Esophagus squamous epithelium (tissue), 4 donors: Measurements from ENCODE around the gene SAA1.

ENCODE experiments used
- POLR2A ChIP-seq, 4 donors: fragments of 450-650 bp; IDR thresholded peaks; one replicate each; pipeline ENCODE4 v1.6.1; 2017; ENCODE audit warnings: antibody characterized with exemption in 4 of 4, mild to moderate bottlenecking in 4 of 4, moderate library complexity in 3 of 4
- TF ChIP-seq, protein P1 (sequence below), 6 experiments: fragments of 450-650 bp in 4 of 6; fragments of 200-600 bp in 2 of 6; sonication (generic) in 2 of 6; IDR thresholded peaks; one replicate each; pipeline ENCODE4 v1.5.1; 2016 to 2019; ENCODE audit warnings: antibody characterized with exemption in 6 of 6, mild to moderate bottlenecking in 4 of 6, moderate library complexity in 4 of 6

DNA sequence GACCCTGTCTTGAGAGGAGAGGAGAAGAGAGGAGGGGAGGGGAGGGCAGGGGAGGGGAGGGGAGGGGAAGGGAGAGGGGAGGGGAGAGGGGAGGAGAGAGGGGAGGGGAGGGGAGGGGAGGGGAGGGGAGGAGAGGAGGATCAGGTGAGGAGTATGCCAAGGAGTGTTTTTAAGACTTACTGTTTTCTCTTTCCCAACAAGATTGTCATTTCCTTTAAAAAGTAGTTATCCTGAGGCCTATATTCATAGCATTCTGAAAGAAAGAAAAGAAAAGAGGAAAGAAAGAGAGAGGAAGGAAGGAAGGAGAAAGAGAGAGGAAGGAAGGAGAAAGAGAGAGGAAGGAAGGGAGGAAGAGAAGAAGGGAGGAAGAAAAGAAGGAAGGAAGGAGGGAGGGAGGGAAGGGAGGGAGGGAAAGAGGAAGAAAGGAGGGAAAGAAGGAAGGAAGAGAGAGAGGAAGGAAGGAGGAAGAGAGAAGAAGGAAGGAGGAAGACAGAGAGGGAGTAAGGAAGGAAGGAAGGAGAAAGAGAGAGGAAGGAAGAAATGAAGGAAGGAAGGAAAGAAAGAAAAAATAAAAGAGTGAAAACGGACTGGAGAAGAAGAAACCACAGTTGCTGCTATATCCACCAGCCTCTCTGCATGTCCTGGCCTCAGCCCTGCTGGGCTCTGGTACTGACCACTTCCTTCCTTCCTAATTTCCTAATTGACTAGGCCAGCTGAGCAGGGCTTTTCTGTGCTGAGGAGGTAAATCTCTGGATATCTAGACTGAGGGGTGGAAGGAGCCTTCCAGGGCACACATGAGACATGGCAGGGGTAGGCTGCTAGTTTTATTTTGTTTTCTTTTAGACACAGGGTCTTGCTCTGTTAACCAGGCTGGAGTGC is 1.1 kb upstream of the SAA1 start:
- TF ChIP-seq, protein P1, sequence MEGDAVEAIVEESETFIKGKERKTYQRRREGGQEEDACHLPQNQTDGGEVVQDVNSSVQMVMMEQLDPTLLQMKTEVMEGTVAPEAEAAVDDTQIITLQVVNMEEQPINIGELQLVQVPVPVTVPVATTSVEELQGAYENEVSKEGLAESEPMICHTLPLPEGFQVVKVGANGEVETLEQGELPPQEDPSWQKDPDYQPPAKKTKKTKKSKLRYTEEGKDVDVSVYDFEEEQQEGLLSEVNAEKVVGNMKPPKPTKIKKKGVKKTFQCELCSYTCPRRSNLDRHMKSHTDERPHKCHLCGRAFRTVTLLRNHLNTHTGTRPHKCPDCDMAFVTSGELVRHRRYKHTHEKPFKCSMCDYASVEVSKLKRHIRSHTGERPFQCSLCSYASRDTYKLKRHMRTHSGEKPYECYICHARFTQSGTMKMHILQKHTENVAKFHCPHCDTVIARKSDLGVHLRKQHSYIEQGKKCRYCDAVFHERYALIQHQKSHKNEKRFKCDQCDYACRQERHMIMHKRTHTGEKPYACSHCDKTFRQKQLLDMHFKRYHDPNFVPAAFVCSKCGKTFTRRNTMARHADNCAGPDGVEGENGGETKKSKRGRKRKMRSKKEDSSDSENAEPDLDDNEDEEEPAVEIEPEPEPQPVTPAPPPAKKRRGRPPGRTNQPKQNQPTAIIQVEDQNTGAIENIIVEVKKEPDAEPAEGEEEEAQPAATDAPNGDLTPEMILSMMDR (IDR thresholded peaks at IDR 0.05) = no peak
- TF ChIP-seq POLR2A (IDR thresholded peaks at IDR 0.05) = no peak
